ENCODE data around the gene DGCR6L. TPM values are rescaled to one million over a fixed set of nuclear protein-coding genes. Genes with fewer than 3 reads are reported as not detected.
"Not testable (repeated sequence)": the region's sequence is repeated elsewhere in the genome, so short reads cannot be mapped to it uniquely, and the experiment has no call there.

Gene DGCR6L
- total RNA-seq, 1 donor from 2014 or later = 12.4 TPM

- Mint-ChIP-seq H3K27me3 (no peaks in the 10 kb centered on the region), H3K9me3 (no peaks in the 10 kb centered on the region), H3K27ac (no peak overlapping the region), H3K36me3 (ENCODE audit: low read depth) (peaks cover 2% of the 10 kb centered on the region), H3K4me1 (peaks cover 26% of the 10 kb centered on the region), H3K4me3 (no peak overlapping the region)
- POLR2A ChIA-PET = no interaction called here
- ATAC-seq (ENCODE audit: low read depth) (no peak), DNase-seq (no peak)
- CTCF ChIA-PET = no interaction called here
- TF ChIP-seq CTCF (IDR thresholded peaks at IDR 0.05) = no peak
- intact Hi-C loops (cut with micrococcal nuclease) = no loop called here
These were observed 2.9 kb downstream of the DGCR6L start for GRCh38 chr22:20316844-20317401.

- no peaks in the 10 kb centered on the region for H3K27me3 Mint-ChIP-seq
- intact Hi-C loops (cut with micrococcal nuclease) = no loop called here
- H3K27ac Mint-ChIP-seq = no peak overlapping the region
- TF ChIP-seq CTCF (IDR thresholded peaks at IDR 0.05) = no peak
- ATAC-seq (ENCODE audit: low read depth) (no peak), DNase-seq (no peak)
- peaks cover 2% of the 10 kb centered on the region for H3K36me3 Mint-ChIP-seq (ENCODE audit: low read depth)
- H3K4me1 Mint-ChIP-seq = peaks cover 26% of the 10 kb centered on the region
- ChIA-PET CTCF (no interaction called here), POLR2A (no interaction called here)
- H3K4me3 Mint-ChIP-seq = no peak overlapping the region
- no peaks in the 10 kb centered on the region for H3K9me3 Mint-ChIP-seq
These were observed 3.5 kb downstream of the DGCR6L start for GRCh38 chr22:20316217-20316843.

GRCh38 chr22:20315337-20316216 is 4.3 kb downstream of the DGCR6L start:
- intact Hi-C loops (cut with micrococcal nuclease) = no loop called here
- Mint-ChIP-seq H3K4me3 (no peak overlapping the region), H3K27ac (no peak overlapping the region), H3K4me1 (peaks cover 21% of the 10 kb centered on the region), H3K27me3 (no peaks in the 10 kb centered on the region), H3K36me3 (ENCODE audit: low read depth) (peaks cover 1% of the 10 kb centered on the region), H3K9me3 (no peaks in the 10 kb centered on the region)
- ATAC-seq (ENCODE audit: low read depth) (no peak), DNase-seq (no peak)
- no peak for TF ChIP-seq CTCF (IDR thresholded peaks at IDR 0.05)
- CTCF ChIA-PET = no interaction called here
- POLR2A ChIA-PET = no interaction called here

GRCh38 chr22:20314741-20315336 is 5.0 kb downstream of the DGCR6L start:
- intact Hi-C loops (cut with micrococcal nuclease); H3K27me3 Mint-ChIP-seq; ATAC-seq (ENCODE audit: low read depth); DNase-seq; H3K36me3 Mint-ChIP-seq (ENCODE audit: low read depth); H3K27ac Mint-ChIP-seq; H3K9me3 Mint-ChIP-seq; CTCF ChIA-PET; H3K4me3 Mint-ChIP-seq; POLR2A ChIA-PET: not testable (repeated sequence)
- peaks cover 19% of the 10 kb centered on the region for H3K4me1 Mint-ChIP-seq

GRCh38 chr22:20314206-20314605 is 5.7 kb downstream of the DGCR6L start:
- H3K27me3 Mint-ChIP-seq; H3K4me3 Mint-ChIP-seq; POLR2A ChIA-PET; ATAC-seq (ENCODE audit: low read depth); intact Hi-C loops (cut with micrococcal nuclease); DNase-seq; H3K9me3 Mint-ChIP-seq; H3K36me3 Mint-ChIP-seq (ENCODE audit: low read depth); CTCF ChIA-PET; H3K27ac Mint-ChIP-seq: not testable (repeated sequence)
- peaks cover 16% of the 10 kb centered on the region for H3K4me1 Mint-ChIP-seq

GRCh38 chr22:20313306-20314077 is 6.4 kb downstream of the DGCR6L start:
- H3K9me3 Mint-ChIP-seq; H3K27me3 Mint-ChIP-seq; CTCF ChIA-PET; POLR2A ChIA-PET; intact Hi-C loops (cut with micrococcal nuclease); ATAC-seq (ENCODE audit: low read depth); H3K4me3 Mint-ChIP-seq; DNase-seq; H3K36me3 Mint-ChIP-seq (ENCODE audit: low read depth); H3K27ac Mint-ChIP-seq: not testable (repeated sequence)
- peaks cover 13% of the 10 kb centered on the region for H3K4me1 Mint-ChIP-seq
